Stomach (tissue), 9 donors: ENCODE measurements around the gene AKAP6. TPM values are rescaled to one million over a fixed set of nuclear protein-coding genes. Genes with fewer than 3 reads are reported as not detected.

Source experiments
- DNase-seq, 2 donors: peaks; one replicate each; pipeline versions ENCODE4 v3.0.0 to v3.0.0-alpha.2; 2013 to 2019
- H3K27ac ChIP-seq, 5 donors: fragments of 200-600 bp in 4 of 5; sonication (generic) in 4 of 5; one replicate each; pipeline ENCODE4 v1.5.1; 2013 to 2019; ENCODE audit warnings: mild to moderate bottlenecking in 1 of 5, moderate library complexity in 1 of 5
- H3K27me3 ChIP-seq, 3 donors: fragments of 200-600 bp; sonication (generic); one replicate each; pipeline ENCODE4 v1.5.1; 2017 to 2019; ENCODE audit warnings: mixed run types in 1 of 3
- H3K36me3 ChIP-seq, 4 donors: fragments of 200-600 bp; sonication (generic); 1 replicate in 3 of 4; 2 replicates in 1 of 4; pipeline ENCODE4 v1.5.1; 2016 to 2019
- H3K4me1 ChIP-seq, 4 donors: fragments of 200-600 bp; sonication (generic); one replicate each; pipeline ENCODE4 v1.5.1; 2016 to 2019
- H3K4me3 ChIP-seq, 4 donors: fragments of 200-600 bp; sonication (generic) in 3 of 4; one replicate each; pipeline ENCODE4 v1.5.1; 2016 to 2019; ENCODE audit warnings: mild to moderate bottlenecking in 1 of 4
- H3K9me3 ChIP-seq, 4 donors: fragments of 200-600 bp; sonication (generic); one replicate each; pipeline ENCODE4 v1.5.1; 2016 to 2019
- CTCF ChIP-seq, 7 experiments: fragments of 450-650 bp in 4 of 7; fragments of 200-600 bp in 3 of 7; sonication (generic) in 3 of 7; IDR thresholded peaks; one replicate each; pipeline ENCODE4 v1.5.1; 2016 to 2019; ENCODE audit warnings: antibody characterized with exemption in 7 of 7, control low read depth in 2 of 7, mild to moderate bottlenecking in 1 of 7
- EP300 ChIP-seq: sonication (generic); formaldehyde crosslinking; IDR thresholded peaks from one replicate; pipeline ENCODE4 v1.6.1; 2017; ENCODE audit warnings: antibody characterized with exemption
- POLR2A ChIP-seq, 4 donors: fragments of 450-650 bp; IDR thresholded peaks; one replicate each; pipeline ENCODE4 v1.6.1; 2016; ENCODE audit warnings: antibody characterized with exemption in 4 of 4, control low read depth in 2 of 4, mild to moderate bottlenecking in 1 of 4, moderate library complexity in 1 of 4
- POLR2AphosphoS5 ChIP-seq, 3 donors: sonication (generic); formaldehyde crosslinking; IDR thresholded peaks; one replicate each; pipeline ENCODE4 v1.6.1; 2016; ENCODE audit warnings: antibody characterized with exemption in 3 of 3
- WGBS, 5 donors: extraction: QIAGEN DNeasy Blood & Tissue Kit in 3 of 5; methylation state at CpG; one replicate each; pipeline versions ENCODE4 v1.1.5 to v1.1.7; 2013 to 2018; 5-methylcytosine and 5-hydroxymethylcytosine counted together
- intact Hi-C: fragments of 100-400 bp; cut with DNase I; formaldehyde crosslinking; loops from one replicate; pipeline ENCODE4 v1.15.1; 2023; ENCODE audit warnings: low total_unique reads
- polyA plus RNA-seq, 3 donors: library from polyadenylated mRNA; stranded (reverse); fragments of 200-250 nt; gene quantifications; one replicate each; pipeline ENCODE4 v1.2.3, GENCODE V29; 2013
- total RNA-seq, 5 donors: library from RNA; depleted of rRNA; stranded (reverse); fragments of >200 nt; gene quantifications; one replicate each; pipeline versions ENCODE4 v1.1.0 to v1.2.3, GENCODE V29; 2014 to 2016
- donor health status: healthy with polysubstance abuse.
- donor health status: Bipolar disorder and iron deficiency.
- donor health status: healthy.

AKAP6 gene
- total and polyA plus RNA-seq, 8 donors = 0.15 to 132 (median 3.3) TPM

DNA sequence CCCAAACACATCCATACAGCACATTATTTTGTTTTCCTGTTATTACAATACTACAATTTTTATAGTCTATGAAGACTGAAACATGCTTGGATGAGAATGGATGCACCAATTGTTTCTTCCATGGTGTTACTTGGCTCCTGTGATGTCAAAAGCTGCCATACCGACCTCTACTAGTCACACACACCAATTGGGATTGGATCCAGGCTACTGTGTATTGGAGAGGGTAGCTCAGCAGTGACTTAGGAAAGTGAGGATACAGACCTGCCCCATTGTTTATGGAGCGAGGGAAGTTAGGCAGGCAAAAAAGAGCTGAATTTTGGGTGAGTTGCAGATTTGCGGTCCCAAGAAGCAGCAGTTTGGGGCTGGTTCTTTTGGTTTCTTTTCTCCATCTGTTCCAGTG lies 30.8 kb upstream of the AKAP6 start:
- no peaks in the 10 kb centered on the region for H3K36me3 ChIP-seq
- no peak overlapping the region for H3K27ac ChIP-seq
- H3K27me3 ChIP-seq = no peaks in the 10 kb centered on the region
- intact Hi-C loops = no loop called here
- no peaks in the 10 kb centered on the region for H3K4me1 ChIP-seq
- 75 to 87% (median 78%) methylated on average over 3 of the region's 3 CpGs for WGBS, 5 donors
- no peak for TF ChIP-seq POLR2A (IDR thresholded peaks at IDR 0.05)
- TF ChIP-seq POLR2AphosphoS5 (IDR thresholded peaks at IDR 0.05) = no peak
- no peak for TF ChIP-seq EP300
- no peak for TF ChIP-seq CTCF (IDR thresholded peaks at IDR 0.05)
- no peak for DNase-seq
- H3K9me3 ChIP-seq = no peaks in the 10 kb centered on the region
- no peak overlapping the region for H3K4me3 ChIP-seq

DNA sequence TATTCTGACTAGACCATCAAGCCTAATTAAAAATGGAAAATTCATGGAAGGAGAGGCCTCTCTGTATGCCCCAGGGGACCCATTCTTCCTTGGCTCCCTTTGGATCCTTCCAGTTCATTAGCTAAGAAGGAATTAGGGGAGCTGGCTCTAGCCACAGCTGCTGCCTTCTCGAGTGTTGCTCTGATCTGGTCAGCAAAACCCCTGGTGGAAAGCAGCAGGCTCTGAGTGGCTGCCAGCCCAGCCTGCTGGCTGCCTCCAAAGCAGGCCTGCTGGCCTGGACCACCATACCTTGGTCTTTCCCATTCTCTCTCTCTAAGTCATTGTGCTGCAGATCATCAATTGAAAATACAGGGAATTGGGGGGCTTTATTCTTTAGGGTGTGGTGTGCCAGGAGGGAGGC lies 29.0 kb upstream of the AKAP6 start:
- 25 to 82% (median 54%) methylated on average over 1 of the region's 1 CpG for WGBS, 5 donors
- TF ChIP-seq EP300 (no peak), POLR2AphosphoS5 (IDR thresholded peaks at IDR 0.05) (no peak), POLR2A (IDR thresholded peaks at IDR 0.05) (no peak), CTCF (IDR thresholded peaks at IDR 0.05) (no peak)
- no peaks in the 10 kb centered on the region for H3K9me3 ChIP-seq
- no peak overlapping the region for H3K4me3 ChIP-seq
- peak in 1 of 2 donors; percentile 14 for DNase-seq
- H3K4me1 ChIP-seq = no peaks in the 10 kb centered on the region
- no peak overlapping the region for H3K27ac ChIP-seq
- H3K27me3 ChIP-seq = no peaks in the 10 kb centered on the region
- H3K36me3 ChIP-seq = no peaks in the 10 kb centered on the region
- intact Hi-C loops = no loop called here

DNA sequence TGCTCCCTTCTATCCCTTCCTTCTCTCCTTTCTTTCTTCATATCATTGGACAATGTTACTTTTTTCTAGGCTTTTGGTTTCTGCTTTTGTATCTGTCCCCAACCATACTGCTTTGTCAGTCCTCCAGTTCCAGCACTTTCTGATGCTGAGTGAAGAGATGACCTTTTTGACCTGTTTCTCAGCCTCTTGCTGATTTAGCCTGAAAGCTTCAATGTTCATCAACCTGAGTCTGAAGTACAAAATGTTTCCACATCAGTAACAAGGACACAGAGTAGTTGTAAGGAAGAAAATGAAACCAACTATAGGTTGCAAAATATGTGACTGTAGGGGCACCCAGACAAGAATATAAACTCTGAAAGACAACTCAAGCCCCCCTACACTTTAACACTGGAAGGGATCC lies 25.2 kb upstream of the AKAP6 start:
- intact Hi-C loops = no loop called here
- peaks cover 0 to 8% (median 0%) of the 10 kb centered on the region in 4 donors for H3K4me1 ChIP-seq
- no peak overlapping the region for H3K4me3 ChIP-seq
- H3K27ac ChIP-seq = no peak overlapping the region
- no peak for TF ChIP-seq POLR2A (IDR thresholded peaks at IDR 0.05)
- no peak for TF ChIP-seq EP300
- TF ChIP-seq CTCF (IDR thresholded peaks at IDR 0.05) = no peak
- no peak for TF ChIP-seq POLR2AphosphoS5 (IDR thresholded peaks at IDR 0.05)
- H3K27me3 ChIP-seq = no peaks in the 10 kb centered on the region
- DNase-seq = peak in 1 of 2 donors; percentile 7
- H3K9me3 ChIP-seq = no peaks in the 10 kb centered on the region
- no peaks in the 10 kb centered on the region for H3K36me3 ChIP-seq

DNA sequence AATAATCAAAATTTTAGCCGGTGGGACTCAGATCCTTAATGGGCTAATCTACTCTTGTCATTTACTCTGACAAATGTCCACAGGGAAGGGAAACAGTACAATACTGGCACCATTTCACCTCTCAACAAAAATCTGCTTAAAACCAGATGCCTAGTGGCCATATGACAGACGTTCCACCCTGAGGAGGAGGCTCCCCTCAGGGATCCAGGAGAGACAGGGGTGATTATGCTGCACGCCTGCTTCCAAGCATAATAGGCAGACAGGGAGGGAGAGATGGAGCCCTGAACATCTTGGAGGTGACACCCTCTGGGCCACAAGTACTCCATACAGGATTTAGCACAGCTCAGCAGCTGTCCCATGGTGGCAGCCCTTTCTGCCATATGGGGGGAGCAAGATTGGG lies 24.8 kb upstream of the AKAP6 start:
- TF ChIP-seq CTCF (IDR thresholded peaks at IDR 0.05) (no peak), POLR2A (IDR thresholded peaks at IDR 0.05) (no peak), POLR2AphosphoS5 (IDR thresholded peaks at IDR 0.05) (no peak), EP300 (no peak)
- Histone ChIP-seq H3K4me1 (peaks cover 0 to 8% (median 0%) of the 10 kb centered on the region in 4 donors), H3K27ac (no peak overlapping the region), H3K4me3 (no peak overlapping the region), H3K9me3 (no peaks in the 10 kb centered on the region), H3K27me3 (no peaks in the 10 kb centered on the region), H3K36me3 (no peaks in the 10 kb centered on the region)
- no peak for DNase-seq
- 49 to 64% (median 57%) methylated on average over 3 of the region's 3 CpGs for WGBS, 5 donors
- intact Hi-C loops = no loop called here
